CD1c-positive myeloid dendritic cell (primary cell): ENCODE results near the gene RCBTB2.
A peak's percentile ranks its signal among the peaks of the same experiment; 100 is the strongest.
"Not testable (repeated sequence)": the region's sequence is repeated elsewhere in the genome, so short reads cannot be mapped to it uniquely, and the experiment has no call there.

Experiments
- DNase-seq: peaks from one replicate; pipeline ENCODE4 v3.0.0-alpha.2; 2016; ENCODE audit errors: extremely low spot score

RCBTB2 gene

GRCh38 chr13:48532506-48533499 lies at the start of gene RCBTB2:
Gene RCBTB2 (minus strand): TSS chr13:48533080. CDS start chr13:48521939, 11,141 bp downstream.
- peak; percentile 100 for DNase-seq

- no peak for DNase-seq
Measured at GRCh38 chr13:48582084-48582483, 49.2 kb upstream of the RCBTB2 start.

- no peak for DNase-seq
Measured at GRCh38 chr13:48580896-48581295, 48.0 kb upstream of the RCBTB2 start.

GRCh38 chr13:48580185-48580803 lies 47.4 kb upstream of the RCBTB2 start:
- peak; percentile 87 for DNase-seq

- not testable (repeated sequence) for DNase-seq
Measured at GRCh38 chr13:48579919-48580180, 47.0 kb upstream of the RCBTB2 start.

GRCh38 chr13:48579165-48579918 lies 46.5 kb upstream of the RCBTB2 start:
- peak; percentile 93 for DNase-seq

GRCh38 chr13:48578516-48579164 lies 45.8 kb upstream of the RCBTB2 start:
- DNase-seq, result no peak

GRCh38 chr13:48576448-48577010 lies 43.6 kb upstream of the RCBTB2 start:
- no peak for DNase-seq

- peak; percentile 81 for DNase-seq
Measured at GRCh38 chr13:48575031-48575430, 42.2 kb upstream of the RCBTB2 start.

GRCh38 chr13:48574041-48574796 lies 41.3 kb upstream of the RCBTB2 start:
- DNase-seq, result peak; percentile 57

GRCh38 chr13:48573213-48574007 lies 40.5 kb upstream of the RCBTB2 start:
- DNase-seq, result no peak

- peak; percentile 60 for DNase-seq
Measured at GRCh38 chr13:48571126-48571913, 38.4 kb upstream of the RCBTB2 start.

- DNase-seq, result no peak
Measured at GRCh38 chr13:48570216-48570828, 37.4 kb upstream of the RCBTB2 start.

- DNase-seq, result no peak
Measured at GRCh38 chr13:48569104-48569666, 36.3 kb upstream of the RCBTB2 start.

- no peak for DNase-seq
Measured at GRCh38 chr13:48568370-48569103, 35.7 kb upstream of the RCBTB2 start.

GRCh38 chr13:48567515-48568369 lies 34.9 kb upstream of the RCBTB2 start:
- DNase-seq, result peak; percentile 88

GRCh38 chr13:48564056-48564455 lies 31.2 kb upstream of the RCBTB2 start:
- DNase-seq, result no peak
